Loucy (cell line): ENCODE results near the gene TRAPPC3L.

Experiments used
- H2AFZ ChIP-seq: fragments of 200-600 bp; sonication (generic); 2 replicates; pipeline ENCODE4 v1.6.0; 2016; ENCODE audit warnings: antibody characterized with exemption, mild to moderate bottlenecking, low read length, moderate library complexity
- H3F3A ChIP-seq: fragments of 200-600 bp; 2 replicates; pipeline ENCODE4 v1.6.0; 2016; ENCODE audit warnings: antibody characterized with exemption, low read depth, mild to moderate bottlenecking
- H3K27me3 ChIP-seq: fragments of 200-600 bp; sonication (generic); 2 replicates; pipeline ENCODE4 v1.6.1; 2014; ENCODE audit warnings: low read length, mild to moderate bottlenecking; ENCODE audit not compliant: insufficient read depth, poor library complexity, severe bottlenecking
- H3K36me3 ChIP-seq: fragments of 200-600 bp; sonication (generic); 2 replicates; pipeline ENCODE4 v1.6.1; 2016; ENCODE audit warnings: low read length; ENCODE audit not compliant: insufficient read depth
- H3K4me1 ChIP-seq: fragments of 200-600 bp; sonication (generic); 2 replicates; pipeline ENCODE4 v1.5.1; 2014; ENCODE audit warnings: low read length, mild to moderate bottlenecking; ENCODE audit not compliant: insufficient read depth, poor library complexity, severe bottlenecking
- H3K4me2 ChIP-seq: fragments of 200-600 bp; sonication (generic); 2 replicates; pipeline ENCODE4 v1.6.0; 2014; ENCODE audit warnings: antibody characterized with exemption, low read length, low read depth, mild to moderate bottlenecking; ENCODE audit not compliant: poor library complexity, severe bottlenecking
- H3K4me3 ChIP-seq: fragments of 200-600 bp; sonication (generic); 2 replicates; pipeline ENCODE4 v1.5.1; 2014; ENCODE audit warnings: low read length, mild to moderate bottlenecking, mixed read lengths; ENCODE audit not compliant: poor library complexity, severe bottlenecking
- H3K79me2 ChIP-seq: fragments of 200-600 bp; sonication (generic); 2 replicates; pipeline ENCODE4 v1.6.1; 2014; ENCODE audit warnings: low read length; ENCODE audit not compliant: insufficient read depth
- H3K9ac ChIP-seq: fragments of 200-600 bp; sonication (generic); 2 replicates; pipeline ENCODE4 v1.6.0; 2014; ENCODE audit warnings: mild to moderate bottlenecking, low read depth, low read length, moderate library complexity; ENCODE audit not compliant: poor library complexity, severe bottlenecking
- H3K9me2 ChIP-seq: fragments of 200-600 bp; sonication (generic); replicated peaks from 2 replicates; pipeline ENCODE4 v1.6.1; 2016; ENCODE audit warnings: low read depth, low read length, mixed read lengths
- H3K9me3 ChIP-seq: fragments of 200-600 bp; sonication (generic); 2 replicates; pipeline ENCODE4 v1.6.1; 2014; ENCODE audit warnings: mild to moderate bottlenecking, antibody characterized with exemption, low read length, low read depth; ENCODE audit not compliant: insufficient read depth
- H4K20me1 ChIP-seq: fragments of 200-600 bp; sonication (generic); 2 replicates; pipeline ENCODE4 v1.6.0; 2014; ENCODE audit warnings: antibody characterized with exemption, low read length, mild to moderate bottlenecking; ENCODE audit not compliant: insufficient read depth, poor library complexity, severe bottlenecking
- CTCF ChIP-seq: fragments of 200-600 bp; sonication (generic); conservative IDR thresholded peaks from 2 replicates; pipeline ENCODE4 v1.5.1; 2014; ENCODE audit warnings: mild to moderate bottlenecking, antibody characterized with exemption, low read length
- EZH2phosphoT487 ChIP-seq: fragments of 200-600 bp; IDR thresholded peaks from 2 replicates; pipeline ENCODE4 v1.6.1; 2018; ENCODE audit warnings: antibody characterized with exemption, mild to moderate bottlenecking, moderate library complexity, borderline replicate concordance

The TRAPPC3L gene

GRCh38 chr6:116553451-116553850 is 8.0 kb upstream of the TRAPPC3L start, which contains the start of gene CALHM4:
Gene CALHM4, plus strand, starts transcription at chr6:116553751. Its CDS starts 43 bp downstream, at chr6:116553794.
- no peak within 1 kb of the TSS for H2AFZ ChIP-seq
- no peaks in the 10 kb centered on the region for H3K27me3 ChIP-seq
- H3K4me1 ChIP-seq, result no peaks in the 10 kb centered on the region
- no peak for TF ChIP-seq CTCF
- no peak for TF ChIP-seq EZH2phosphoT487
- no peaks in the 10 kb centered on the region for H3K9me3 ChIP-seq
- H3K9ac ChIP-seq, result no peak within 1 kb of the TSS
- no peaks in the 10 kb centered on the region for H3K36me3 ChIP-seq
- no peaks in the 10 kb centered on the region for H3F3A ChIP-seq
- no peak within 1 kb of the TSS for H3K4me2 ChIP-seq
- H3K9me2 ChIP-seq, result no peaks in the 10 kb centered on the region
- H4K20me1 ChIP-seq, result no peaks in the 10 kb centered on the region
- no peak within 1 kb of the TSS for H3K4me3 ChIP-seq
- no peaks in the 10 kb centered on the region for H3K79me2 ChIP-seq

GRCh38 chr6:116550796-116551195 is 5.3 kb upstream of the TRAPPC3L start:
- H3K4me2 ChIP-seq, result no peak overlapping the region

GRCh38 chr6:116547358-116547757 is 1.9 kb upstream of the TRAPPC3L start:
- Histone ChIP-seq H3K9me2 (no peaks in the 10 kb centered on the region), H3K79me2 (no peaks in the 10 kb centered on the region), H3K4me2 (no peak overlapping the region), H3K4me3 (no peak overlapping the region), H3K9ac (no peak overlapping the region), H3F3A (no peaks in the 10 kb centered on the region), H3K4me1 (no peaks in the 10 kb centered on the region), H2AFZ (no peak overlapping the region), H3K27me3 (no peaks in the 10 kb centered on the region), H4K20me1 (no peaks in the 10 kb centered on the region), H3K36me3 (no peaks in the 10 kb centered on the region), H3K9me3 (no peaks in the 10 kb centered on the region)
- no peak for TF ChIP-seq EZH2phosphoT487
- TF ChIP-seq CTCF, result no peak

More at GRCh38 chr6:116550796-116551195, 5.3 kb upstream of the TRAPPC3L start:
- H3K9me3 ChIP-seq, result no peaks in the 10 kb centered on the region
- no peaks in the 10 kb centered on the region for H3K27me3 ChIP-seq
- no peak overlapping the region for H2AFZ ChIP-seq
- no peaks in the 10 kb centered on the region for H3K4me1 ChIP-seq
- no peaks in the 10 kb centered on the region for H3K36me3 ChIP-seq
- H3K9me2 ChIP-seq, result no peaks in the 10 kb centered on the region
- H3K9ac ChIP-seq, result no peak overlapping the region
- no peaks in the 10 kb centered on the region for H3K79me2 ChIP-seq
- H3F3A ChIP-seq, result no peaks in the 10 kb centered on the region
- TF ChIP-seq EZH2phosphoT487 (no peak), CTCF (no peak)
- H4K20me1 ChIP-seq, result no peaks in the 10 kb centered on the region
- H3K4me3 ChIP-seq, result no peak overlapping the region
